Osteocyte (in vitro differentiated cells): ENCODE measurements around the gene MFSD6L. TPM values are rescaled to one million over a fixed set of nuclear protein-coding genes. Genes with fewer than 3 reads are reported as not detected.

Experiments
- DNase-seq: peaks from one replicate; pipeline ENCODE4 v3.0.0; 2021; ENCODE audit warnings: mixed read lengths; ENCODE audit not compliant: unreplicated experiment; ENCODE audit errors: extremely low spot score
- H3K27ac Mint-ChIP-seq: one replicate; pipeline ENCODE4 v1.8.0; 2021; ENCODE audit warnings: mild to moderate bottlenecking, mixed read lengths; ENCODE audit not compliant: unreplicated experiment
- H3K27me3 Mint-ChIP-seq: one replicate; pipeline ENCODE4 v1.8.0; 2021; ENCODE audit warnings: mixed read lengths; ENCODE audit not compliant: unreplicated experiment
- H3K36me3 Mint-ChIP-seq: one replicate; pipeline ENCODE4 v1.8.0; 2021; ENCODE audit warnings: mixed read lengths; ENCODE audit not compliant: unreplicated experiment
- H3K4me1 Mint-ChIP-seq: one replicate; pipeline ENCODE4 v1.8.0; 2021; ENCODE audit warnings: mixed read lengths; ENCODE audit not compliant: unreplicated experiment
- H3K4me3 Mint-ChIP-seq: one replicate; pipeline ENCODE4 v1.8.0; 2021; ENCODE audit warnings: mild to moderate bottlenecking, moderate library complexity, mixed read lengths; ENCODE audit not compliant: unreplicated experiment
- H3K9me3 Mint-ChIP-seq: one replicate; pipeline ENCODE4 v1.8.0; 2021; ENCODE audit warnings: mixed read lengths; ENCODE audit not compliant: unreplicated experiment
- long read RNA-seq: library from polyadenylated mRNA; unstranded; transcript quantifications from one replicate; pipeline ENCODE4 v2.0.0, GENCODE V29; 2021
- total RNA-seq: library from RNA; stranded (reverse); gene quantifications from 2 replicates; pipeline ENCODE4 v1.2.1, GENCODE V29; 2021
- TF ChIP-seq, protein P1 (sequence below): fragments of 200-600 bp; sonication (generic); IDR thresholded peaks from 2 replicates; pipeline ENCODE4 v1.5.0; 2021; ENCODE audit warnings: antibody characterized with exemption, mild to moderate bottlenecking, moderate library complexity

The MFSD6L gene
- not detected in 2 replicates for total RNA-seq
- long read RNA-seq, result 0 reads

DNA sequence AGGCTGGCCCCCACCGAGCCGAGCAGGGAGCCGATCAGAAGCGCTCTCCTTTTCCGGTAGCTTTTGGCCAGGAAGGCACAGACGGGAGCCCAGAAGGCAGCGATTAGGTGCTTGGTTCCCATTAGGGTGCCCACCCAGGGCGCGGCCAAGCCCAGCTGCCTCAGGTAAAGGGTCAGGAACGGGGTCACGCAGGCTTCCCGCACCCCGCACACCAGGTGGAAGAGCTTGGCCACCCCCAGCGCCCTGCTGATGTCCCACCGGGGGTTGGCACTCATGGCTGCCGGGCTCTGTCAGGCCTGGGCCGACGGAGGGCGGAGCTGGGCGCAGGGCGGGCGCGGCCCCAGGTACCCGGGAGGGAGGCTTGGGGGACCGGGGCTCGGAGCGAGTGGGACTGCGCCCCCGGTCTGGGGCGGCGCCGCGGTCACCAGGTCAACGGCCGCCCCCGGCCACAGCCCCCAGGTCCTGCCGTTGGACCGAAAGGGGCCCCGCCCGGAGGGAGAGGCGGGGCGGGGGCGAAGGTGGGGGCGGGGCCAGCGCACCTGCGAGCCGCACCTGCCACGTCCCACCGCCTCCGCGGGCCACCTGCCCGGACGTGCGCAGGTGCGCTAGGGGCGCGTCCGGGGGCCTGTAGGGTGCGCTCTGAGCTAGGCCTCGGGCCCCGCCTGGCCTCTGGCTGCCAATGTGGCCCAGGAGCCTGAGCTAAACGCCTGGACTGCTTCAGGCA, at the start of gene MFSD6L:
Gene MFSD6L, minus strand, starts transcription at position 520 of the 724 bp plus-strand sequence. Its CDS starts 245 bp downstream, at position 275.
- H3K4me3 Mint-ChIP-seq, result no peak within 1 kb of the TSS
- no peak within 1 kb of the TSS for H3K27ac Mint-ChIP-seq
- peak; percentile 69 for DNase-seq
- TF ChIP-seq, protein P1, sequence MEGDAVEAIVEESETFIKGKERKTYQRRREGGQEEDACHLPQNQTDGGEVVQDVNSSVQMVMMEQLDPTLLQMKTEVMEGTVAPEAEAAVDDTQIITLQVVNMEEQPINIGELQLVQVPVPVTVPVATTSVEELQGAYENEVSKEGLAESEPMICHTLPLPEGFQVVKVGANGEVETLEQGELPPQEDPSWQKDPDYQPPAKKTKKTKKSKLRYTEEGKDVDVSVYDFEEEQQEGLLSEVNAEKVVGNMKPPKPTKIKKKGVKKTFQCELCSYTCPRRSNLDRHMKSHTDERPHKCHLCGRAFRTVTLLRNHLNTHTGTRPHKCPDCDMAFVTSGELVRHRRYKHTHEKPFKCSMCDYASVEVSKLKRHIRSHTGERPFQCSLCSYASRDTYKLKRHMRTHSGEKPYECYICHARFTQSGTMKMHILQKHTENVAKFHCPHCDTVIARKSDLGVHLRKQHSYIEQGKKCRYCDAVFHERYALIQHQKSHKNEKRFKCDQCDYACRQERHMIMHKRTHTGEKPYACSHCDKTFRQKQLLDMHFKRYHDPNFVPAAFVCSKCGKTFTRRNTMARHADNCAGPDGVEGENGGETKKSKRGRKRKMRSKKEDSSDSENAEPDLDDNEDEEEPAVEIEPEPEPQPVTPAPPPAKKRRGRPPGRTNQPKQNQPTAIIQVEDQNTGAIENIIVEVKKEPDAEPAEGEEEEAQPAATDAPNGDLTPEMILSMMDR, result no peak
- peaks cover 2% of the 10 kb centered on the region for H3K27me3 Mint-ChIP-seq
- H3K4me1 Mint-ChIP-seq, result peaks cover 11% of the 10 kb centered on the region
- H3K36me3 Mint-ChIP-seq, result no peaks in the 10 kb centered on the region
- no peaks in the 10 kb centered on the region for H3K9me3 Mint-ChIP-seq

DNA sequence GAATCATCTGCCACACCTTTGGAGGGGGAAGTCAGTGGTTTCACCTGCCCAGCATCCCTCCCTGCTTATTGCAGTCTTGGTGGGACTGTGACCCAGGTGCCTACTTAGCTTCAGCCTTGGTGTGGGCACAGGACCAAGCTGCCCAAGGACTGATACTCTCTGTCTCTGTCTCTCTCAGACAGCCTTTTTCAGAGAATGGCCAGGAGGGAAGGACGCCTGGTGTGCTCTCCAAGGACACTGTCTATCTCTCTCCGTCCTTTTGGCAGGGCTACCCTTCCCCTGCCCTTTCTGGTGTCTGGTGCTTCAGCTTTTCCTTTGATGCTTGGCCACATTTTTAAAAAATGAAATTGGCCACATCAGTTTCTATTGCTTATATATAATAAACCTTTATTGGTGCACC, 48.7 kb upstream of the MFSD6L start:
- no peak overlapping the region for H3K4me3 Mint-ChIP-seq
- no peaks in the 10 kb centered on the region for H3K4me1 Mint-ChIP-seq
- TF ChIP-seq, protein P1, result no peak
- H3K27ac Mint-ChIP-seq, result no peak overlapping the region
- no peaks in the 10 kb centered on the region for H3K27me3 Mint-ChIP-seq
- no peaks in the 10 kb centered on the region for H3K36me3 Mint-ChIP-seq
- H3K9me3 Mint-ChIP-seq, result no peaks in the 10 kb centered on the region
- DNase-seq, result no peak

- H3K27ac Mint-ChIP-seq, result no peak overlapping the region
- H3K4me1 Mint-ChIP-seq, result no peaks in the 10 kb centered on the region
- no peak for DNase-seq
- H3K4me3 Mint-ChIP-seq, result no peak overlapping the region
- no peaks in the 10 kb centered on the region for H3K27me3 Mint-ChIP-seq
- no peaks in the 10 kb centered on the region for H3K36me3 Mint-ChIP-seq
- TF ChIP-seq, protein P1, result no peak
- no peaks in the 10 kb centered on the region for H3K9me3 Mint-ChIP-seq
Measured at GRCh38 chr17:8846768-8847211, 47.6 kb upstream of the MFSD6L start.

GRCh38 chr17:8844229-8845218, 45.4 kb upstream of the MFSD6L start:
- no peaks in the 10 kb centered on the region for H3K9me3 Mint-ChIP-seq
- H3K27ac Mint-ChIP-seq, result no peak overlapping the region
- no peak for DNase-seq
- H3K4me1 Mint-ChIP-seq, result no peaks in the 10 kb centered on the region
- H3K27me3 Mint-ChIP-seq, result peaks cover 4% of the 10 kb centered on the region
- no peaks in the 10 kb centered on the region for H3K36me3 Mint-ChIP-seq
- TF ChIP-seq, protein P1, result no peak
- H3K4me3 Mint-ChIP-seq, result no peak overlapping the region

- H3K27me3 Mint-ChIP-seq, result peaks cover 5% of the 10 kb centered on the region
- no peak for DNase-seq
- H3K4me1 Mint-ChIP-seq, result no peaks in the 10 kb centered on the region
Measured at GRCh38 chr17:8843344-8843743, 44.2 kb upstream of the MFSD6L start.

More at GRCh38 chr17:8843344-8843743, 44.2 kb upstream of the MFSD6L start:
- TF ChIP-seq, protein P1, result no peak
- H3K4me3 Mint-ChIP-seq, result no peak overlapping the region
- no peaks in the 10 kb centered on the region for H3K36me3 Mint-ChIP-seq
- no peaks in the 10 kb centered on the region for H3K9me3 Mint-ChIP-seq
- H3K27ac Mint-ChIP-seq, result no peak overlapping the region
